Measurements from ENCODE around the gene PACS2. TPM values are rescaled to one million over a fixed set of nuclear protein-coding genes. Genes with fewer than 3 reads are reported as not detected.
A peak's percentile ranks its signal among the peaks of the same experiment; 100 is the strongest.

The PACS2 gene
- total and polyA plus RNA-seq, 2 of the 8 experiments (the other 6 are each of a cell fraction or from before 2014, with no cell fraction given), result 38.0 to 62.8 TPM

- no peak for DNase-seq (ENCODE audit: low read depth in 1 of 2, low spot score in 2 of 2)
- WGBS, 2 experiments (ENCODE audit: extremely low coverage in 1 of 2, insufficient coverage in 1 of 2, insufficient read length in 1 of 2, insufficient replicate concordance in 2 of 2, low coverage in 1 of 2, low lambda C conversion rate in 2 of 2, missing lambda C conversion rate in 1 of 2), result 90% methylated on average over 23 of the region's 23 CpGs; no CpG with 5 or more reads in 1 of the 2 experiments
Measured at GRCh38 chr14:105425823-105426247, 111.3 kb downstream of the PACS2 start.

More at GRCh38 chr14:105425823-105426247, 111.3 kb downstream of the PACS2 start:
- H3K4me3 ChIP-seq (ENCODE audit: extremely low read depth in 1 of 4, insufficient read depth in 2 of 4, low read depth in 3 of 4, low read length in 4 of 4), result no peak overlapping the region
- H3K14ac ChIP-seq (ENCODE audit: insufficient read length), result no peak overlapping the region
- H3K56ac ChIP-seq (replicated peaks; ENCODE audit: insufficient read length, low read depth, low read length), result no peak overlapping the region
- H2BK5ac ChIP-seq (ENCODE audit: low read depth, low read length), result no peak overlapping the region
- peak overlapping the region; percentile 71; the same call in 1 of the 2 replicates for H4K8ac ChIP-seq (ENCODE audit: extremely low read depth, insufficient read depth, low read length)
- peaks cover 53 to 57% of the 10 kb centered on the region in 2 experiments for H4K20me1 ChIP-seq (replicated peaks in 1 of 2; ENCODE audit: control insufficient read depth in 1 of 2, insufficient read depth in 2 of 2, low read length in 2 of 2)
- no peak overlapping the region for H3K4ac ChIP-seq (replicated peaks; ENCODE audit: insufficient read length, low read depth, low read length)
- FAIRE-seq, result no peak
- H3K27me3 ChIP-seq (replicated peaks in 1 of 4; ENCODE audit: control insufficient read depth in 3 of 4, extremely low read depth in 1 of 4, insufficient read depth in 3 of 4, low read length in 3 of 4), result no peaks in the 10 kb centered on the region
- no peak overlapping the region for H4K91ac ChIP-seq (replicated peaks; ENCODE audit: insufficient read length, low read length)
- H2AK5ac ChIP-seq (ENCODE audit: low read depth, low read length), result no peak overlapping the region
- no peak overlapping the region for H3K27ac ChIP-seq (ENCODE audit: low read depth, low read length)
- POLR2A ChIA-PET (ENCODE audit: partially characterized antibody), result interaction anchor here (1.7 kb wide), 1 partner anchor 12 kb away, joined by 4 read pairs; no protein-coding TSS in a partner anchor
- TF ChIP-seq CEBPB (IDR thresholded peaks at IDR 0.05; ENCODE audit: low read depth, low read length), result no peak
- TF ChIP-seq TAF7 (optimal IDR thresholded peaks at IDR 0.05; ENCODE audit: borderline replicate concordance, low read depth, low read length), result no peak
- TF ChIP-seq SP4 (IDR thresholded peaks at IDR 0.05; ENCODE audit: low read length), result no peak
- TF ChIP-seq KDM1A (IDR thresholded peaks at IDR 0.05; ENCODE audit: borderline replicate concordance, low read length), result no peak
- TF ChIP-seq CBX8 (IDR thresholded peaks at IDR 0.05; ENCODE audit: borderline replicate concordance, low read depth, low read length), result no peak
- TF ChIP-seq RNF2 (IDR thresholded peaks at IDR 0.05; ENCODE audit: borderline replicate concordance, low read depth, low read length, missing control alignments, poor library complexity, severe bottlenecking), result no peak
- TF ChIP-seq NANOG (IDR thresholded peaks at IDR 0.05; ENCODE audit: insufficient read depth, low read depth, low read length, poor library complexity, severe bottlenecking), result no peak
- TF ChIP-seq EZH2 (IDR thresholded peaks at IDR 0.05; ENCODE audit: low read depth, low read length, severe bottlenecking), result no peak
- TF ChIP-seq TCF12 (IDR thresholded peaks at IDR 0.05; ENCODE audit: low read depth, low read length), result no peak
- no peak for TF ChIP-seq TEAD4 (IDR thresholded peaks at IDR 0.05; ENCODE audit: low read depth, low read length)
- no peaks in the 10 kb centered on the region for H3K9me3 ChIP-seq (ENCODE audit: insufficient read depth in 2 of 2, low read depth in 1 of 2, low read length in 1 of 2)
- H3K23ac ChIP-seq (ENCODE audit: insufficient read length), result no peak overlapping the region
- H2BK15ac ChIP-seq (ENCODE audit: low read length), result no peak overlapping the region
- peaks cover 1% of the 10 kb centered on the region for H3K23me2 ChIP-seq (ENCODE audit: low read depth, low read length)
- no peak overlapping the region for H2BK20ac ChIP-seq (ENCODE audit: low read length)
- peaks cover 0 to 11% (median 2%) of the 10 kb centered on the region in 4 experiments; a peak in 3 of 8 replicates for H3K36me3 ChIP-seq (ENCODE audit: control insufficient read depth in 2 of 4, insufficient read depth in 4 of 4, low read length in 3 of 4)
- CTCF ChIA-PET (ENCODE audit: partially characterized antibody), result interaction anchor here (0.6 kb wide), 1 partner anchor 64 kb away, joined by 3 read pairs; no protein-coding TSS in a partner anchor
- peaks cover 0 to 14% (median 12%) of the 10 kb centered on the region in 4 experiments; a peak in 5 of 7 replicates for H3K4me1 ChIP-seq (replicated peaks in 1 of 4; ENCODE audit: control insufficient read depth in 3 of 4, insufficient read depth in 4 of 4, low read length in 3 of 4)
- no peak overlapping the region for H2BK120ac ChIP-seq (replicated peaks; ENCODE audit: low read depth, low read length)
- peaks cover 30 to 92% of the 10 kb centered on the region in 2 experiments; a peak in 3 of 4 replicates for H3K79me2 ChIP-seq (ENCODE audit: control insufficient read depth in 1 of 2, insufficient read depth in 2 of 2, low read length in 2 of 2)
- H2AFZ ChIP-seq (ENCODE audit: low read length), result no peak overlapping the region
- H3K4me2 ChIP-seq (ENCODE audit: insufficient read depth in 1 of 2, low read depth in 2 of 2, low read length in 2 of 2), result no peak overlapping the region
- peaks cover 28% of the 10 kb centered on the region for H3K79me1 ChIP-seq (ENCODE audit: low read depth, low read length)
- H4K5ac ChIP-seq (ENCODE audit: insufficient read length, low read depth, low read length), result no peak overlapping the region
- H3K18ac ChIP-seq (ENCODE audit: extremely low read depth, low read length), result no peak overlapping the region
- no peak overlapping the region for H3K9ac ChIP-seq (replicated peaks in 1 of 4; ENCODE audit: extremely low read depth in 1 of 4, low read depth in 3 of 4, low read length in 3 of 4)
- H2BK12ac ChIP-seq (ENCODE audit: low read depth, low read length), result no peak overlapping the region

Measured in H1 (cell line).